HG02678 (cell line): ENCODE measurements around the gene MTR.
A peak's percentile ranks its signal among the peaks of the same experiment; 100 is the strongest.

ENCODE experiments used
- ATAC-seq: cut with Tn5 transposase; IDR thresholded peaks from one replicate; pipeline ENCODE4 v1.9.1; 2021; ENCODE audit warnings: mild to moderate bottlenecking, moderate library complexity; ENCODE audit not compliant: unreplicated experiment

MTR gene

DNA sequence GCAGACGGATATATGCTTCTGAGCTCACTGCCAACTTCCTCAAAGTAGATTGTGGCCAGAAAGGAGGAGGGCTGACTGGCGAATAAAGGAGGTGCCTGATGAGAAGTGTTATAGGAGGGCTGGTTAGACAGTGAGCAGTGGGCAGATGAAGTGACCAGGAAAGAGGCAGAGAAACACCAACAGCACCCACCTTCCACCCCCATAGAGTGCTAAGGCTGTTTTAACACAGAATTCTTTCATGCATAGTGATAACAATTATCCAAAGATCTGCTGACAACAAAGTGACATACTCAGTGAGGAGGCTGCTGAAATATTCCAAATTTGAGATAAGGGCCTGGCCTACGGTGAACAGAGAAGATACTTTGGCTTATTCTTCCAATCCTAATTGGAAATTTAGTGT, 21.2 kb upstream of the MTR start:
- no peak for ATAC-seq

DNA sequence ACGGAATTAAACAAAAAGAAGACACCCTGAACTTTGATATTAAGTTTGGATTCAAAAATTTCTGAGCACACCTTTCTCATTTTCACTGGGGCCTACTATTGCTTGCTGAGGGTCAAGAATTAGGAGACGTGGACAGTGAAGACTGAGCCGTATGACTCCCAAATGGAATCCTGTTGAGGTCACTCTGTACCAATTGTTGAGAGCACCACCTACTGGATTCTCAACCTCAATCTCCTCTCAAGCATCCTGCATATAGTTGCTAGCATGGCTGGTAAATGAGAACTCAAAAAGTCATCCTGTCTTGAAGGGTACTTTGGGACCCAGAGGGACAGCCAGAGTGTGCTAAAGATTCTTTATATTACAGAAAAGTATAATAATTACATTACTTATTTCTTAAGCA, 20.2 kb upstream of the MTR start:
- no peak for ATAC-seq

DNA sequence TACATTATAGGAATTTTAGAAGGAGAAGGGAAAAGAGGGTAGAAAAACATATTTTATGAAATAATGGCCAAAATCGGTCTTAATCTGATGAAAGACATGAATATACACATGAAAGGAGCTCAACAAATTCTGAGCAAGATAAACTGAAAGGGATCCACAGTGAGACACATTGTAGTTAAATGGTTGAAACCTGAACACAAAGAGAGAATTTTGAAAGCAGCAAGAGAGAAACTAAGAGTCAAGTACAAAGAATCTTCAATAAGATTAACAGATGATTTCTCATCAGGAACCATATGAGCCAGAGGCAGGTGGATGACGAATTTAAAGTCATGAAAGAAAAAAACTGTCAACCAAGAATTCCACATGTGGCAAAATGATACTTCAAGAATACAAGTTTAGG, 15.8 kb upstream of the MTR start:
- ATAC-seq: no peak

DNA sequence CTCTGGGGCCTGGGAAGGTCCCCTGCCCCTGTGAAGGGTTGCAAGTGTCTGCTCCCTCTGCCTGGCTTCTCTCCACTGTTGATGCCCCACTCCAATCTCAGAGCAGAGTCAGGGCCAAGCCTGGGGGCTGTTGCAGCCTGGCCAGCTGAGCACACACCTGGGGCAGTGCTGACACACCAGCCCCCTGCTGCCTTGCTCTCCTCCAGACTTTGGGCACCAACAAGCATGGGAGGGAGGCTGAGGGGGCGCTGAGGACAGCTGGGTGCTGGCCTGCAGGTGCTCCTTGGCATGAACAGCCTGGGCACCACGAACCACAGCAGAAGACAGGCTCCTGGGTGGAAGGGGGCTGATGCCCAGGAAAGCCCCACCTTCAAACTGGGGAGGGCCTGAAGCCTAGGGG, 9.6 kb upstream of the MTR start:
- ATAC-seq: no peak

DNA sequence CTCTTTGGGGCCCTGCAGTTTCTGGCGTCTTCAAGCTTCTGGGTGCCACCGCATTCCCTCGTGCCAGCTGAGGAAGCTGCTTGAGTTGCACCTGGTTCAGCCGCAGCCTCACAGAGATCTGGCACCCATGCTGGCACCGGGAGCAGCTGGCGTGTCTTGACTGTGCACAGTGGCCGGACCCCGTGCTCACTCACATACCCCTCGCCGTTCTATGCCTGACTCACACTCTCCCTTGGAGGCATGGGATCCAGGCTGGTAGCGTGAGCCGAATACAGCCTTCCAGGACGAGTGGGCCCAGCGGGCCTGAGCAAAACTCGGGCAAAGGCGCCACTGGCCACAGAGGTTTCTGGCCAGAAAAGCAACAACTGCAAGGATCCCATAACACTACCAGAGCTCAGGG, 8.6 kb upstream of the MTR start:
- ATAC-seq: no peak

DNA sequence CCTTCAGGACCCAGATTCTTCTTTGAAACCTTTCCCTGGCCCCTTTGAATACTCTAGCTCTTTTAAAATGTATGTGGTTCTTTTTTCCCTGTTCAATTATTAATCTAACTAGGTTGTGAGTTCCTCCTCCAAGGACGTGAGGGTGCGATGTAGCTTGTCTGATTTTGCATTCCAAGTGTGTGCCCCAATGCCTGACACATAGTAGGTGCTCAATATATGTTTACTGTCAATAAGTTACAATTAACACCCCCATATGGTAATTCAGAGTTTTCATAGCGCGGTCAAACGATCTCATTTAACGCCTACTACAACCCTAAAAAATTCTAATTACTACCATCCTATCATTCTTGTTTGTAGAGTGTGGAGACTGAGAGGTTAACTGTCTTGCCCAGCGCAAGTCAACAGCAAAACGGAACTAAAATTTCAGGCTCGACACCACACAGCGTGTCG, 482 bp upstream of the MTR start:
- no peak for ATAC-seq

DNA sequence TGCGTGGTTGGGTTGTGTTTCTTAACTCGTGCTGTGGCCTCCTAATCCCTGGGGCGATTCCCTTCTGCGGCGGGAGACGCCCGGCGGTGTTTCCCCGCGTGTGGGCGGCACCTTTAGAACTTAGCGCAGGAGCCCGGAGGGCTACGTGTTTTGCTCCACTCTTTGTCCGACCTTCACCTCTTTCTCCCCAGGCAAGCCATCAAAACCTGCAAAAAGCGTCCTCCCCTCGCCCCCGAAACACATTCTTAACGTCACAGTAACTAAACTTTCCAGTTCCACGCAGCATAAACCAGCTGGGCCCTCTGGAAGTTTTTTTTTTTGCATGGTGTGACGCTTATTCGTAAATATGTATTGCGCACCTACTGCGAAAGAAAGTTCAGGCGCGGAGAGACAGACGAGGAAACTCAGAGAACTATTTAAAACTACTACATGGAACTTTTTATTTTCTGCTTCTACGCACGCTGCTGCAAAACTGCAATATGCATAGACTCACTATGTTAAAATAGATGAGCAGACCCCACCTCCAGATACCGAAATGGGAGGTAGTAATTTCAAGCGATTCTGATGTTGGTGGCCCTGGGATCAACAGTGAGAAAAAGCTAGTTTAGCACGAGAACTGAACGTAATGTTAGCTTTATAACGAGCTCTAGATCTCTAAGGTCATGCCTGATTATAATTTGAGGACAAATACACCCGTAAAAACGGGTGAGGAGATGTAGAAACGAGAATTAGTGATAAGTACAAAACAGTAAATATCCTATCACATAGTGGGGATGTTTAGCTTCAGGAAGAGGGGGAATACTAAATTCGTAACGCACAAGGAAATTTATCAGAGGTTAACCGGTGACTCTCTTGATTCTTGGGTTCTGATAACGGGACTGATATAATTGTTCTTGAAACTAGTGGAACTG, 920 bp downstream of the MTR start:
- peak; percentile 31 for ATAC-seq

DNA sequence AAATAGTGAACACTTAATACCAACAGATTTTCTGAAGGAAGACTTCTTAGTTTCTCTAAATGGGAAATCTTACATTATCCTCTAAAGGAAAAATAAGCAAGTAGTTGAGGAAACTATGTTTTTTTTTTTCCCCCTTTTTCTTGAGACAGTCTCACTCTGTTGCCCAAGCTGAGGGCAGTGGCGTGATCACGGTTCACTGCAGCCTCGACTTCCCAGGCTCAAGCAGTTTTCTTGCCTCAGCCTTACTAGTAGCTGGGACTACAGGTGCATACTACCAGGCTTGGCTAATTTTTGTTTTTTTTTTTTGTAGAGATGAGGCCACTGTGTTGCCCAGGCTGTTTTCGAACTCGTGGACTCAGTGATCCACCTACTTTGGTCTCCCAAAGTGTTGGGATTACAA, 3.9 kb downstream of the MTR start:
- no peak for ATAC-seq

DNA sequence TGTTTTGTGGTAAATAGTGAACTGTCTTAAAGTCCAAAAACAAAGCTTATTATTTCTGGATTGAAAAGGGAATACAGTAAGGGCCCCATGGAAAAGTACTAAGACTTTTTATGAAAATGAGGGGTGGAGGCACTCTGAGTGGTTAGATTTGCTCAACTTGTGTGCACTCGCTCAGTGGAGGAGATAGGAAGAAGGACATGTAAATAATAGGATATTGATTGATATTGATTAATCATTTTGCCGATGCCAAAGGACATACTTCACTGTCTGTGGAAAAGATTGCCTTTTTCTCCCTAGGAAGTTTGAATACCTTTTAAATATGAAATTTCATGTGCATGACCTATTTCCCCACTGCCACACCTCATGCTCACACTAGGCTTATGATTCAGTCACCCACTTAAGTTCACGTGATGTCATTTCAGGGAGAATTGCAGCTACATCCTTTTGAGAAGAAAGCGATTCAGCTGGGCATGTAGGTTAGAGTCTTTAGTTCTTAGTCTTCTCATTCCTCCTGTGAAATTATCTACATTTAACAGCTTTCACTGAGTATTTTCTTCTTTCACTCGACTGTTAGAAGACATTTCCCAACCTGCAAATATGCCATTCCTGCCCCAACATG, 5.0 kb downstream of the MTR start:
- ATAC-seq: no peak

DNA sequence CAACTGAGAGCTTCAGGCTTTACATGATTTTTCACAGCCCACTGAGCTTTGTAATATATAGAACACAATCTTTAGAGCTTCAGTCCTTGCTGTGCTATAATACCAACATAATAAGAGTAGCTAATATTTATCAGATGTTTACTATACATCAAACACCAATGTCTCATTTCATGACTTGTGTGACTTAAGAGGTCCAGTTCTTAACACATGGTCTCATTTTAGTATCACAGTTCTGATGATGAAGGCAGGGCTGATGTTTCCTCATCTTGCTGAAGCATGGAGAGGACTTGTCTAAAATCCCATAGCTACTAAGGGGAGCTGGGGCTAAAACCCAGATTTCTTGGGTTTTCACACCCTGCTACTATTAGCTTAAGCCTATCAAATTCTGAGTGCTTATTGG, 5.5 kb downstream of the MTR start:
- ATAC-seq: no peak

DNA sequence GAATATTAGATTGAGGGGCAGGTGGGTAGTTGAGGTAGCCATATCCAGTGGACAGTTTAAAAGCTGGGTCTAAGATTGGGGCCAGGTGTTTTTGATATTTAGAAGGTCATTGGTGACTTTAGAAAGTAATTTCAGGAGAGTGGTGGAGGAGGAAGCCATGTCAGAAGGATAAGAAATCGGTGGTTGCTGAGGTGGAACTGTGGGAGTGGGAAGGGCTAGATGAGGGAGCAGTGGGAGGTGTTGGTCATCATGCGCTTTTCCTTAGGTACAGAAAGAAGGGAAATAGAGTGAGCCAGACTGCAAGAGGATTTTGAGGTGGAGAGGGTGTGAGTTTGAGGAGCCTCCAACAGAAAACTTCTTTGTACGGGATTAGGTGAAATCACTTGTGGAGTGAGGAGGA, 7.2 kb downstream of the MTR start:
- no peak for ATAC-seq

DNA sequence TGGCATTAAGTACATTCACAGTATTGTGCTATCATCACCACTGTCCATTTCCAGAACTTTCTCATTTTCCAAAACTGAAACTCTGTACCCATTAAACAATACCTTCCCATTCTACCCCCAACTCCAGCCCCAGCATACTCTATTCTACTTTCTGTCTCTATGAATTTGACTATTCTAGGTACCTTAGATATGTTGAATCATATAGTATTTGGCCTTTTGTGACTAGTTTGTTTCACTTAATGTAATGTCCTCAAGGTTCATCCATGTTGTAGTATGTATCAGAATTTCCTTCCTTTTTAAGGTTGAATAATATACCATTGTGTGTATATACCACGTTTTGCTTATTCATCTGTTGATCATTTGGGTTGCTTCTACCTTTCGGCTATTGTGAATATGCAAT, 11.5 kb downstream of the MTR start:
- no peak for ATAC-seq

DNA sequence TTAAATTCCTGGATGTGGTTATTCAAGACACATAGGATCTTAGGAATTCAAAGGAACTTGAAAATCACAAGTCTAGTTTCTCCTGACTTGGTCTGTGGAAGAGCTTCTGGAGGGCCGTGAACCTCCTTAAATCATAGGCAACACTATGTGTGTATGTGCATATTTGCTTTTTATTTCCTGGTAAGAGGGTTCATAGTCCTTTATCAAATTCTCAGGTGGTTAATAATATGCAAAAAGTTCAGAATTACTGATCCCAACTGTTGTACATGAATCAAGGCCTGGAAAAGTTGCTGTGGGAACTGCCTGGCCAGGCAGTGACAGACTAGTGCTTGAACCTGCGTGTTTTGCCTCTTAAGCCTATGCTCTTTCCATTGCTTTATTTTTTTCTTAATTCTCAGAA, 12.9 kb downstream of the MTR start:
- no peak for ATAC-seq

DNA sequence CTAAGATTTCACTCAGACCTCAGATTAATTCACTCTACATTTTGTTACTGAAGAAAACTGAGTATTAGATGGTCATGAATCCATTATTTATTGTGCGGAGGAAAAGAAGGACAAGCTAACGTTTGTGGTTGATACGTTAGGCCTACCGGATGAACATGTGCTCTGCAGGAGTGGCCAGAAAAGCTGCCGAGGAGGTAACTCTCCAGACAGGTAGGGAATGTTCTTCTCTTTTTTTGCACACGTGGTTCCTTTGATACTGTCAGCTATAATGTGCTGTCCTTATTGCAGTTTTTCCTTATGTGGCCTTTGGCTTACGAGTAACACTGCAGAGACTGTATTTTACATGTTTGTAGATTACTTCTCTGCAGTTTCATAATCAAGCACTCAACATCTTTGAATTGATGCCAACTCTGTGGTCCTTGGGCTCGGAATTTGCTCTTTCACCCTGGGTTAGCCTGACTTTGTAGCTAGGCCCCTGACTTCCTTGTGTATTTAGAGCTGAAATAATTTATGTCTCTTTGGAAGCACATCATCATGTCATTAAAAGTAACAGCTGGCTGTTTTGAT, 13.6 kb downstream of the MTR start:
- no peak for ATAC-seq

DNA sequence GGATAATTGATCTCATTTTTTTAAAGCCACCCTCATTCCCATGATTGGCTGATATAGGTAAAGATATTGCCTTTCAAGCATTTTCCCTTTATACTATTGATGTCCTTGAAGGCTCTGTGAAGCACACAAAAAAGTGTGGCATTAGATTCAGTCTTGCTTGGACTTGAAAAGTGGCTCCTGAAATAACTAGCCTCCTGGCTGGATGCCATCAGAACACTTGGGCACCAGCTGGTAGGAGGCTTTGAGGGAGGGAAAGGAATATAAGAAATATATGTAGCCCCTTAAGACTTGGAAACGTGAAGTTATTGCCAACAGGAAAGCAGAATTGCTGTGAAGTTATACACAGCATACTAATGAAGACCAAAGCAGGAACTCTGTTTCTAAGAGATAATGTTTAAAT, 14.1 kb downstream of the MTR start:
- ATAC-seq: no peak

DNA sequence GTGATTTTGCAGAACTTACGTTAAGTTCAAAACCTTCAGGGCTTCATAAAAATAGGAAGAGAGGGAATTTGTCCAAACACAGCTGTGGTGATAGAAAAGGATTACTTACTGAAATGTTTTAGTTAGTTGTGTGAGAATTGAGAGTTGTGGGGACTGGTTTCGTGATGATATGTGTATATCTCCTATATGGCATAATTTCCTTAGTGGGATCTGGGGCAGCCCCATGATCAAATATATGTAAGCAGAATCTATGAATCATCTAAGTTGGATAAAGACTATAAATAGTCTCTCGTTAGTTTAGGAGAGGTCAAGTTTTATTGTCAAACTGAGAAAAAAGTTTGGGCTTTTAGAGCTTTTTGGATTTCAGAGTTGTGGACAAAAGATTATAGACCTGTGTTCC, 14.9 kb downstream of the MTR start:
- no peak for ATAC-seq

DNA sequence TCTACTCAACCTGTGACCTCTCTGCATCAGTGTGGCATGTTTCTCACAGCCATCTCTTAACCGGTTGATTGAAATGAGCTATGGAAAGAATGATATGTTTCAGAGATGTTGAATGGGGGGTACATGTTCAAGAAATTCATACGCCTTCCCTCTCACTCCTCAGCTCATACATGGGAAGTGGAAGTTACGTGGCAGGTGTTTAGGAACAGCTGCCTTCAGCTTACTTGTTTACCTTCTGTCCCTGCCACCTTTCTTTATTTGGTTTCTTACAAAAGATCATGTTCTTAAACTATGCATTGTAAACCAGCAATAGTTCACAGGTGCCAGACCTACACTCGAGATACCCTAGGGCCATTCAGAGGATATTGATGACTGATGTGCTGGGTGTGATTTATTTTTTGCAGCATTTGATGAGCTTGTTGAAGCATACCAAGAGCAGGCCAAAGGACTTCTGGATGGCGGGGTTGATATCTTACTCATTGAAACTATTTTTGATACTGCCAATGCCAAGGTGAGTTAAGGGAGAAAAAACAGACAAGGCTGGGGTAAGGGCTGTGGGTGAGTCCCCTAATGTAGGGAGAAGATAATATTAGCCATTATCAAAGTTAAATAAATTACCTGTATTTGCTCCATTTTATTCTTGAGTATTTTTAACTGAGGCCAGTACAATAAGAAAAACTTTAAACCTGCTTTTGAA, 17.4 kb downstream of the MTR start:
- ATAC-seq: no peak

DNA sequence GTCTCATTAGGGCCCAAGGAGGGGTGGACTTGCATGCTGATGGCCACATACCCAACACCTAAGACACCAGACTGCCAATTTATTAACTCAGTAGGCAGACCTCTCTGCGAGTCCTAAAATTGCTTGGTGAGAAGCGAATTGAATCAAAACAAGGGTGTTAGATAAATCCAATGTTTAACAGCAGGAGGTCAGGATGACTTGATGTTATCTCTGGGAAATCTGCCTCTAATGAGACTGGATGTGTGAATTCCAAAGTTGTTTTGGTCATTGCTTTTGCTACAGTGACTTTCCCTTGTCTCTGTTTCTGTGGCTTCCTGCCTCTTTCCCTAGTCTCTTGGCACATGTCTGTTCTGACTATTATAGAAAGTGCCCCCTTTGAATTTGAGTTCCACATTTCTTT, 20.8 kb downstream of the MTR start:
- no peak for ATAC-seq

DNA sequence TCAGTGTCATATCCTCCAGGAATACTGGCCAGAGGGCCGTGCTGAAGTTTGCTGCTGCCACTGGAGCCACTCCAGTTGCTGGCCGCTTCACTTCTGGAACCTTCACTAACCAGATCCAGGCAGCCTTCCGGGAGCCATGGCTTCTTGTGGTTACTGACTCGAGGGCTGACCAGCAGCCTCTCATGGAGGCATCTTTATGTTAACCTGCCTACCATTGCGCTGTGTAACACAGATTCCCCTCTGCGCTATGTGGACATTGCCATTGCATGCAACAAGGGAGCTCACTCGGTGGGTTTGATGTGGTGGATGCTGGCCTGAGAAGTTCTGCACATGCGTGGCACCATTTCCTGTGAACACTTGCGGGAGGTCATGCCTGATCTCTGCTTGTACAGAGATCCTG, 24.8 kb downstream of the MTR start:
- no peak for ATAC-seq

DNA sequence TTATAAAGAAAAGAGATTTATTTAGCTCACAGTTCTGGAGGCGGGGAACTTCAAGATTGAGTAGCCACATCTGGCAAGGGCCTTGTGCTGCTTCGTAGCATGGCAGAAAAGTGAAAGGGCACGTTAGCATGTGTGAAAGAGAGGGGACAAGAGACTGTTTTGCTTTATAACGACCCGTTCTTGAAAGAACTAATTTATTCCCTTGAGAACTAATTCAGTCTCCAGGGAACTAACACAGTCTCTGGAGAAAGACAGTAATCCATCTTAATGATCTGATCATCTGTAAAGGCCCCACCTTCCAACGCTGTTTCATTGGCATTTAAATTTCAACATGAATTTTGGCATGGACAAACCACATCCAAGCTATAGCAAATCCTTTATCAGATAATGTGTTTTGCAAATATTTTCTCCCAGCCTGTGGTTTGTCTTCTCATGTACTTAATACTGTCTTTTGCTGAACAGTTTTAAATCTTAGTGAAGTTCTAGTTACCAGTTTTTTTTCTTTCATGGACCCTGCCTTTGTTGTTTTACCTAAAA, 26.1 kb downstream of the MTR start:
- no peak for ATAC-seq

DNA sequence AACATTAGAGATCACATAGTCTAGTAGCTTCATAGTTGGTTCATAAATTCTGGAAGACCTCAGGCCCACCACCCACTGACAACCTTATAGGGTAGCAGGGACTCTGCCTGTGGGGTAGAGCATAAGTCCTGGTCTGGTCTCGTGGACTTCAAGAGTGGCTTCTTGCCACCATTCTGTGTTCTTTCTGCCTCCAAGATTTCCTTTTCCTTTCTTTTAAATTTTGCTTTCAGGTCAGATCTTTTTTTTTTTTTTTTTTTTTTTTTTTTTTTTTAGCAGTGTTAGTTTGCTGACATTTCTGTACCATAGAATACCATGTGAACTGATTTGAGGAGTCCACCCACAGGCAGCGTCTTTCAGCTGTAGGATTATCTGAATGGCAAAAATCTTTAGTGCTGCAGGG, 28.5 kb downstream of the MTR start:
- ATAC-seq: no peak
